IPS DF 19.7 (cell line): ENCODE data around the gene CCL23.
"Not testable (repeated sequence)": the region's sequence is repeated elsewhere in the genome, so short reads cannot be mapped to it uniquely, and the experiment has no call there.

Source experiments
- DNase-seq: peaks from one replicate; pipeline ENCODE4 v3.0.0-alpha.2; 2013; ENCODE audit warnings: low read depth, low spot score

Gene CCL23

DNA sequence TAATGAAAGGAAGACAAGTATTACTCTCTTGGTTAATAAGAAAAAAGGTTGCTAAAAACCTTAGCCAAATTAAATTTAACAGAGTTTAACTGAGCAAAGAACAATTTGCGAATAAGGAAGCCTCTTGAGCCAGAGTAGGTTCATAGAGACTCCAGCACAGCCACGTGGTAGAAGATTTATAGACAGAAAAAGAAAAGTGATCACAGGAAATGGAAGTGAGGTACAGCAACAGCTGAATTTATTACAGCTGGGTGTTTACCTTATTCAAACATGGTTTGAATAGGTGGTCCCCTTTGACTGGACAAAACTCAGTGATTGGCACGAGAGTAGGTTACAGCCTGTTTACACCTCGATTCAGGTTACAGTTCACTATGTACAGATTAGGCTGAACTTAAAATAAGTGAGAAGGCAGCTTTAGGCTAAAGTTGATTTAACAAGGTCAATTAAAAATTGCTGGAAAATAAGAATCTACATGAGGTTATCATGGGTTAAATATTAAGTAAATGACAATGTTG is 13.1 kb downstream of the CCL23 start:
- DNase-seq: no peak

DNA sequence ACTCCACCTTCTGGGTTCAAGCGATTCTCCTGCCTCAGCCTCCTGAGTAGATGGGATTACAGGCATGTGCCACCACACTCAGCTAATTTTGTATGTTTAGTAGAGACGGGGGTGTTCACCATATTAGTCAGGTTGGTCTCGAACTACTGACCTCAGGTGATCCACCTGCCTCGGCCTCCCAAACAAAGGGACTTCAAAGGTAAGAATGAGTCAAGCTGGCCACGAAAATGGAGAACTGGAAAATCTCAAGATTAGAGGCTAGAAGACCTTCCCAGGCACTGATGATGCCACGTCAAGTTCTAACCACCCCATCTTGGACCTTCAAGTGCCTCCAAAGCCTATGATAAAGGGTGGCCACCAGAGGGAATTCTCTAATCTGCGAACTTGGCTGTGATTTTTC is 15.1 kb downstream of the CCL23 start:
- DNase-seq: no peak

DNA sequence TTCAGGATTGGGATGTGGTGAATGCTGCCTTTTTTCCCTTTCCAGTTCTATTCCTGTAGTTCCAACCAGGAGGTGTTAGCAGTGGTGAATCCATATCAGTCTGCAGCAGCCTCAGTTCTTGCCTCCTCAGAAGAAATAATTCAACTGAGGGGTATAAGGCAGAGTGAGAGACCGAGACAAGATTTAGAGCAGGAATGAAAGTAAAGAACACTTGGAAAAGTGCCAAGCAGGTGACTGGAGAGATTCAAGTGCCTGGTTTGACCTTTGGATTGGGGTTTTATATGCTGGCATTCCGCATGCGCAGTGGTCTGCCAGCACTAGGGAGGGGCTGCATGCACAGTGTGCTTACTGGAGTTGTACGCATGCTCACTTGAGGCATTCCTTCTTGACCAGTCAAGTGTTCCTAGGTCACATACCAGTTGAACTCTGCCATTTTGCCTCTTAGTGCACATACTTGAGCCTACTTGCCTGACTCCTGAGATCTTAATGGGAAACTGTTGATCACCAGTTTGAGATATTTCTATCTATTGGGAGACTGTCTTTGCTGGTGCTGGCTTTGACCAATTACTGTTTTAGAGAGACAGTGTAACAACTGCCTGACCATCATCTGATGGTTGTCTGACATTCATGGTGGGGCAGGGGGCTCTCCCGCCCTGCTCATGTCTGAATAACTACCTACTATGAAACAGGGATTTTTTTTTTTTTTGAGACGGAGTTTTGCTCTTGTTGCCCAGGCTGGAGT is 15.7 kb downstream of the CCL23 start:
- no peak for DNase-seq

DNA sequence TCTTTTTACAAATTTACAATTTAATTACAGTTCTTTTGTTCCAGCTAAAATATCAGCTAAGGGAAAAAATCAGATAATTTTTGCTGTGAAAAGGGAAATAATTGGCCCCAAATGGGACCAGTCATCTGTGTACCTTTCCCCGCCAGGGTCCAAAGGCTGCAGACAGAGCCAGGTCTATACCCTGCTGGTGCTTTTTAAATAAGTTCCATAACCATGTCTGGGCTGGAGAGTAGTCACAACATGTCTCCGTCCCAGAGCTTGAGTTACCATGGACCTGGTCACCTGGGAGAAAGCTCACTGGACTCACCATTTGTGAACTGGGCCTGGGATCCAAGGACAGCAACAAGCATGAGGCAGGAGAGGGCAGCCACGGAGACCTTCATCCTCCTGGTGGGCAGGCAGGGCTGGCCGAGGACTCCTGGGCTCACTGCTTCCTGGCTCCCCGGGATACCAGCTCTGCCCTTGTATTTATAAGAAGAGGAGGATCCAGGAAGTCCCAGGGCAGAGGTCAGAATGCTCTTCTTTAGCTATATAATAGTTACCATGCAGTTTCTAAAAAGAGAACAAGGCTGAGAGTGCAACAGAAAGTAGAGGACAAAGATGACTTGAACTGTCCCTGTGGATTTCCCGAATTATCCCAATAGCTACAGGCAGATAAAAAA is 16.5 kb downstream of the CCL23 start, which contains the start of gene CCL15:
Gene CCL15 (minus strand): TSS at position 444 of the 662 bp plus-strand sequence. CDS start 61 bp downstream, at position 383.
- DNase-seq: no peak

DNA sequence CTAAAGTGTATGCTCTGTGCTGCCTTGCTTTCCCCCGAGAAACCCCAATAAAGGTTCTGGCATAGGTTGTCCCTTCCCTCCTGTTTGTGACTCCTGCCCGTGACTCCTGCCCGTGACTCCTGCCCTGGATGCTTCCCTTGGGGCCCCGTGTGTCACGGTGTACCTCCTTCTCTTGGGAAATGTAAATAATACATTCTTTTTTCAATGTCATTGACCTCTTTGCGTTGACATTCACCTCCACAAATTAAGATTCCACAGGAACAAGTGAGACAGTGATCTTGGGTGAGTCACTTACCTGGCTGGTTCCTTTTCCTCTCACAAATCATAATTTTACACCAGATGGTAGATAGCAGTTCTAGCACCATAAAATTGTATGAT is 17.1 kb downstream of the CCL23 start:
- DNase-seq: no peak

DNA sequence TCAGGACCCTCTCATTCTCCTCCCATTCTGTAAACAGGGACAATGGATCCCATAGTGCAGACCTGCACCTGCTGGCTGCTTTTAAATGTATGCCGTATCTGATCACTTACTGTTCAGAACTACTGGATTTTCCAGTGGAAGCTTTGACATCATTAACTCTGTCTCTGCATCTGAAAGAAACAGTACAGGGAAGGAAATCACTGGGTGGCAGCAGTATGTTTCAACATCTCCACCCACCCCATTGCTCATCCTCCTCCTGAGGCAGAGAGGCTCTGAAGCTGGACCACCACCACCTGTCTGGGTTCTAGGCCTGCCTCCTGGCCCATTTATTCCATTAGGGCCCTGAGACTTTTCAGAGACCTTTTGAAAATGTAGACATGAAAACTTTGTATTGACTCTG is 19.0 kb downstream of the CCL23 start:
- DNase-seq: no peak

DNA sequence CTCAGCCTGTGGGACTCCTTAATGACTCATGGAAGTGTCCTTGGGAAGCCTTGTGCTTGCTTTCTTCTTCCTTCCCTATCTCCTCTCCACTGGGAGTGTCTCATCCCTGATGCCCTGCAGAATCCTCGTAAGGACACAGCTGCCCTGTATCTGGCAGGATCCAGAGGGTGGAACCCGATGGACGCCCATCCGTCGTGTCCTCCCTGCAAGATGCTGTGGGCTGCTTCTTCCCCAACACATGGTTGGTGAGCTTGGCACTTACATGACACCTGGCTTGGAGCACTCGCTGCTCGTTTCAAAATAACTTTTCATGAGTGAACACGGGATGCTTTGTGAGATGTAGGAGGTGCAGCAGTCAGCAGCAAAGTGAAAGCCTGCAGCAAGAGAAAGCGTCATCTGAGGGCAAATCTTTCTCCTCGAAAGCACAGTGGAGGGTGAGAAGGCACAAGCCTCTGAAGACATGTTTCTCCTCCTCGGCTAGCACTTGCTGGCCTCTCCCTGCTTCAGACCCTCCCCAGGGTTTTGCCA is 19.7 kb downstream of the CCL23 start:
- DNase-seq: no peak

DNA sequence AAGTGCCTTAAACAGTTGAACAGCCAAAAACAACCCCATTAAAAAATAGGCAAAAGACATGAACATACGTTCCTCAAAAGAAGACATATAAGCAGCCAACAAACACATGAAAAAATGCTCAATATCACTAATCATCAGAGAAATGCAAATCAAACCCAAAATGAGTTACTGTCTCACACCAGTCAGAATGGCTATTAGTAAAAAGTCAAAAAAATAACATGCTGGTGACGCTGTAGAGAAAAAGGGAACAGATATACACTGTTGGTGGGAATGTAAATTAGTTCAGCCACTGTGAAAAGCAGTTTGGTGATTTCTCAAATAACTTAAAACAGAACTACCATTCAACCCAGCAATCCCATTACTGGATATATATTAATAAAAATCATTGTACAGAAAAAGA is 22.4 kb downstream of the CCL23 start:
- DNase-seq: not testable (repeated sequence)

DNA sequence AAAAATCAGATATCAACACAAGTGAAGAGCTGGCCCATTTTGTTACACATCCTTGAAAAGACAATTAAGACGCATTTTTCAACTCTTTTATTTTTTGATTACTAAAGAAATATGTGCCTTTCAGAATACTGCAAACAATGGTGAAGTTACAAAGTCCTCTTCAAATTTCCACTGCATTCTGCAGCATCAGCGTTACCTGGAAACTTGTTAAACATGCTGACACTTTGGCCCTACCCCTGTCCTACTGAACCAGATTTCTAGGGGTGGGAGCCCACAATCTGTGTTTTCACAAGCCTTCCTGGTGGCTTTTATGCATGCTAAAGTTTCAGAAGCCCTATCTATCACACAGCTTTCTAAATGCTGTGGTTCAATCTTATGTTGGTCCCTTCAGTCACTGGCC is 26.7 kb downstream of the CCL23 start:
- no peak for DNase-seq

DNA sequence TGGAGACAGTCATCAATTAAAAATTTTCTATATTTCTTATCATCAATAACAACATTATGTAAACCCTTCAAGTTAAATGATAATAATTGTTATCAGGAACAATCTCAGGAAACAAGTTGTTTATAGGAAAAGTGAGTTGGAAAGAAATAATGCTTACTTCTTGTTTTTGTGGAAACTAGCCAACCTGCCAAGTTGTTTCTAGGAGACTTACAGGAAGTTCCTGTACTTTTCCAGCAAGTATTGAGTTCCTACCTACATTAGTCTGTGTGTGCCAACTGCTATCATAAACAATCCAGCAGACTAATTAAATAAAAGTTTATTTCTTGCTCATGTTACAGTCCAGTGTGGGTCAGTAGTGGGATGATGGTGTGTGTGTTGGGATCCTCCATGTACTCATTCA is 29.6 kb downstream of the CCL23 start:
- DNase-seq: no peak

DNA sequence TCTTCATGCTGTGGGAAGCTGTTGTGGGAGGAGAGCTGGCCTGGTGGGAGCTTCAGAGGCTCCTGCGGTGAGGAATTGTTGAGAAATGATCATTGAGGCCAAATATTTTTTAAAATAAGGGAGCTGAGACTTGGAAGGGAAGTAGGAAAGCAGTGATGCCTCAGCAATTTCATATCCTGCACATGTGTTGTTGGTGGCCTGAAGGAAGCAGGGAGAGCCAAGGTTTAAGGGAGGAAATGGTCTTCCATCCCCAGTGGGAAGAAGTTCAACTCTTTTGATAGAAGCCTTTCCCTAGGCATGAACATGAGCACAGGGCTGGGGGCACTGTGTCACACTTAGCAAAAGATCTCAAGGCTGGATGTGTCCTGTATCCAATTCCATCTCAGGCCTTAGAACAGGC is 31.1 kb downstream of the CCL23 start, which contains the start of gene CCL14:
Gene CCL14 (minus strand): TSS at position 87 of the 400 bp plus-strand sequence. CDS start 80 bp downstream, at position 7.
- DNase-seq: no peak

DNA sequence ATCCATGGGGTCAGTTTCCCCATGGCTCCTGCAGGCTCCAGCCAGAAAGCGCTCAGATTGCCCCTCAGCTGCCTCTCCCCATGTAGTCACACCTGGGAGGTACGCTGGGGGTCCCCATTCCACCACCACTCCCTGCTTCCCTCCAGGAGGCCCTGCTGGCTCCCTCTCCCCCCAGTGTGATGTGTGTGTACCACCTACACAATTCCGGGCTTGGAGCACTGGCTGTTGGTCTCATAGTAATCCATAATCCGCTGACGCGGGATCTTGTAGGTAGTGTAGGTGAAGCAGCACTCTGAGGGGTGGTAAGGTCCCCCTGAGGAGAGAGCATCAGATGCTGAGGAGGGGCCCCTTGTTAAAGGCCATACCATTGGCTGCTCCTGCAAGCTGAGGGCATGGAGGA is 33.6 kb downstream of the CCL23 start:
- no peak for DNase-seq

DNA sequence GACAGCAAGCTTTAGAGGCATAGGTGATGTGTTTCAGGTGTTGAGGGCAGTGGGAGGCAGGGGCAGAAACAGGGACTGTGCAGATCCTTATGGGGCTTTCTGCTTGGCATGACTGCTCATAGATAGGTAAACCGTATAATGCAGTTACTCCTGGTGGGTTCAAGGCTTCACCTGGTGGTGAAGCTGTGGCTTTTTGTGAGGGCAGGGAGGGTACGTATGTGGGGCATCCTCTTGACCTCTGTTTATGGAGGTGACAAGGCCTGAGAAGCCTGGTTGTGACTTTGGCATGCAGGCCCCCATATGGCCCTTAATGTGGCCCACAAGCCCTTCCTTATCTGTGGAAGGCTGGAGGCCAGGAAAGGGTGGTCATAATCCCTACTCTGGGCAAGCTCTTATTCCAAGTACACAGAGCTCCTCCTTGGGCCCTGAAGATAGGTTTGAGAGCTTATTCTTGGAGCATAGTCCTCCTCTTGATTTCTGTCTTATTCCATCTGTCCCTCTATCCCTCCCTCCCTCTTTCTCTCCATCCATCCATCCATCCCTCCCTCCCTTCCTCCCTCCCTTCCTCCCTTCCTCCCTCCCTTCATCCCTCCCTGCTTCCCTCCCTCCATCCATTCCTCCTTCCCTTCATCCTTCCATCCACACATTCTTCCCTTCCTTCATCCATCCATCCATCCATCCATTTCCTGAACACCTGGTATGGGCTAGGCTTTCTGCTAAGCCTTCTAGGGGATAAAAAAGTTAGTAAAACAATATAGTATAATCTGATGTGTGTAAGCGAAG is 35.2 kb downstream of the CCL23 start:
- no peak for DNase-seq

DNA sequence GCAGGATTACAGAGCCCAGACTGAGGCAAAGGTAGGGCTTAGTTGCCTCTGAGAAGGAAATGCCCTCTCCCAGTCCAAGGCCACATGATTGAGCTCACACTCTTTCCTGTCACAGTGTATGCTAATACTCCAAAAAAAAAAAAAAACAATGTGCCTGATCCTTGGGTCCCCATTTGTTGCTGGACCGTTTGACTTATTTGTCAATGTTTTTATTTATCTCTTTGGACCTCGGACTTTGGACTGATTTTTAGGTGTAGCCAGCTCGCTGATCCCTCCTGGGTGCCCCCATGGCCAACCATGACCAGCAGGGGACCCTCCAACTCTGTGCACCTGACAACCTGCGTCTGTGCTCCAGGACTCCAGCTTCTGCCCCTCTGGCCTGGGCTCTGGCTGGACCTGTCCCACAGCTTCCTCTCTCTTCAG is 35.9 kb downstream of the CCL23 start:
- DNase-seq: no peak

DNA sequence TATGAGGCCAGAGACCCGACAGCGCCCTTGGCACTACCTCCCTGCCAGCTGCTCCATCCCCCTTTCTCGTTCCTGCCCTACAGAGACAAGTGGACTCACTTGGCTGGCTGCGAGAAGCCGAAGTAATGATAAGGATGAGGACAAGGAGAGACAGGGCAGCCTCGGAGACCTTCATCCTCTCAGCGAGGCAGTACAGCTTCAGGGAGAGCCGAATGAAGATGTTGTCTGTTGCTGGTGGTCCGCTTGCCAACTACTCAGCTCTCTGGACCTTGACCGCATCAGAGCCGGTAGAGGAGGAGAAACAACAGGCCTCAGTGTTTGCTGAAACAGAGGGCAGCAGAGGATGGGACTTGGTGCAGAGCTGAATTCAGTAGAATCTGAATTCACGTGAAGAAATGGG is 36.5 kb downstream of the CCL23 start, which contains the start of gene CCL16:
Gene CCL16 (minus strand): TSS at position 252 of the 400 bp plus-strand sequence. CDS start 77 bp downstream, at position 175.
- no peak for DNase-seq

DNA sequence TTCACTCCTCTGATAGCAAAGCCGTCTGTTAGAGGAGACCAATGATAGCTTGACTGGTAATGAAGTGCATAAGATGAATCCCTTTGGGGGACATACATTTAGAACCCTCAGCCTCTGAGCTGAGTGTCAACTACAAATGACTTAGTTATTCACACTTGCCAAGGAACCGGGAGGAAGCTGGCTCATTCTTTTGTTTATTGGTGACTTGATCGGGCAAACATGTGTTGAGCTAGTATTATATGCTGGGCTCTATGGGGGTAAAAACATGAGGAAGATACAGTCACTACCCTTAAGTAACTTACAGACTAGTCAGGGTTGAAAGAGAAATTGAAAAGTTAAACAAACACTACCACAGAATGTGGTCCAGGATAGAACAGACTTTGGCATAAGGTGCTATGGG is 39.4 kb downstream of the CCL23 start:
- no peak for DNase-seq

DNA sequence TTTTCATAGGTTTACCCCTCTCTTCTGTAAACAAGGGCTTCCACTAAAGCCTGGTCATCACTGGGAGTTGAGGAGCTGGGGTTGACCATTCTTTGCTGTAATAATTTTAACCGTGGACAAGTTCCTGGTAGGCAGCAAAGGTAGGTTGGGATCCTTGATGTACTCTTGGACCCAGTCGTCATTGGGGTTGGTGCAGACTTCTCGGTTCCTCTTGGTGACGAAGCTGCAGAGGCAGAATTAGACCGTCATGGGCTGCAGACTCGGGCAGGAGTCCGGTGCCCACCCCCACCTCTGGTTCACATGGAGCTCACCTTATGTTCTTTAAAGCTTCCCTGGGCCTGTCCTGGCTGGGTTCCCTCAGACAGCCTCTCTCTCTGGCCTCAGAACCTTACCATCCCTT is 40.3 kb downstream of the CCL23 start:
- DNase-seq: no peak

DNA sequence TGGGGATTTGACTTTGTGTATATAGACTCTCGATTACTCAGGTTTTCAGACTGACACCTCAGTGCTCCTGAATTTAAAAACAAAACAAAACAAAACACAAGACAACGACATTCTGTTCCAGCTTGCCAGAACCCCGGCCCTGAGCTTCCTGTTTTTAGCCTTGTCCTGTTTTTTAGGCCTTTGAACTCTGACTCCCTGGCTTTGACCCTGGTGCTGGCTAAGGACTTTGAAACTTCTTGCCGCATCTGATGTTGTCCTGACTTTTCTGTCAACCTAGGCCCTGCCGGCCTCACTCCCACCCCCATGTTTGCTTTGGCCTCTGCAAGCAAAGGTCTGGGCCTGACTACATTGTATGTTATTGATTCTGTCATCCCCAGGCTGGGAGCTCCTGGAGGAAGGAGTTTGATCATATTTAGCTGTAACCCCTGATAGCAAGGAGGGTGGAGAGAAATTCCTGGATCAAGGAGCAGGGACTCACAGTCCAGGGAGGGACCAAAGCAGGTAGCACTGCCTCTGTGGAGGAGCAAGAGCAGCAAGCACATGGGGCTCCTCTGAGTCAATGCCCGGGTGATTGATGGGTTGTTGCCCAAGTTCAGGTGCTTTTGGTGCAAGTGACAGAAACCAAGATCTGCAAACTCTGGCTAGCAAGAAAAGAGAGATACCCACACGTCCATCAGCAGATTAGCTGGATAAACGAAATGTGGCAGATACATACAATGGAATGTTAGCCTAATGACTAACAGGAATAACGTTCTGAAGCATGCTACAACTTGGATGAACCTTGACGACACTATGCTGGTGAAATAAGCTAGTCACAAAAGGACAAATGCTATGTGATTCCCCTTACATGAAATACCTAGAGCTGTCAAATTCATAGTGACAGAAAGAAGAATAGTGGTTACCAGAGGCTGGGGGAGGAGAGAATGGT is 44.2 kb downstream of the CCL23 start:
- no peak for DNase-seq

DNA sequence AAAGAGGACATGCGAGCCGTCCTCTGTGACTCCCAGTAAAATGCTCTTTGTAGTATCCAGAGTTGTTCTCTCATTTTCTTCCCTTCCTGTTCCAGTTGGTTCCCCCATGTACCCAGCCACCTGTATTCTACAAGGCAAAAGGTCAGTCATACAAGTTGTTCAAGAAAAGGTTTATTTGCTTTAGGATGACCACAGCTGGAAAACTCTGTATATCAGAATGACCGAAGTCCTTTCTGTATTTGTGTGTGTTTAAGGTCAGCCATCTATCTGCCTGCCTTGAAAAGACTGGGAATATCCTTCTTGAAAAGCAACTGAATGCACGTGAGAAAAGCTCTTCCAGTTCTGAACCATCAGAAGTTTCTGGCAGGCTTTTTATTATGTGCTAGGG is 44.8 kb downstream of the CCL23 start:
- no peak for DNase-seq

DNA sequence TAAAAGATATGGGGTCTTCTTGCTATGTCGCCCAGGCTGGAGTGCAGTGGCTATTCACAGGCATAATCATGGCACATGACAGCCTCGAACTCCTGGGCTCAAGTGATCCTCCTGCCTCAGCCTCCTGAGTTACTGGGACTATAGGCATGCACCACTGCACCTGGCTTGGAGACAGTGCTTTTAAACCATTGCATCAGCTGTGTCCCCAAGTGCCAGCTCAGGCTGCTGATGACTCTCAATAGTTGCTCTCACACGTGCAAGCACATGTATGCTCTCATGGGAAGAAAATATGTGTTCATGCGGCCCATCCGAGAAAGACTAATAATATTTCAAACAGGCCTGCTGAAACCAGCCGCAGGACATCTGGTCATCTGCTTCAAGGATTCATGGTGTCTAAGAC is 45.2 kb downstream of the CCL23 start:
- no peak for DNase-seq

DNA sequence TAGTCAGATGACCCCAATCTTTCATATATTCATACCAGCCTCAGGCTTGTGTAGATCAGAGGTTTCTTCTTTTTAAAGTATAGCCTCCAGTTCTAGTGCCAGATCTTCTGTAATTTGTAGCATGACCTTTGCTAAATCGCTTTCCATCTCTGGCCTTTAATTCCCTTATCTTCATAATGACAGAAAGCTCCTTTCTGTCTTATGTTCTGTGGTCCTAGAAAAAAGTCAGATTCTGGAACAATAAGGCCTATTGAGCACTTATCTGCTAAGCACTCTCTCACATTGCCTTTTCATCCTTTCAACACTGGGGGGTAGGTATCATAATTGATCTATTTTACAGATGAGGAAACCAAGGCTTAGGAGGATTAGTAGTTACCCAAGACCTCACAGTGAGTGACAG is 45.7 kb downstream of the CCL23 start:
- DNase-seq: no peak
